ENCODE measurements around the gene SMG1. TPM values are rescaled to one million over a fixed set of nuclear protein-coding genes. Genes with fewer than 3 reads are reported as not detected.
"Not testable (repeated sequence)": the region's sequence is repeated elsewhere in the genome, so short reads cannot be mapped to it uniquely, and the experiment has no call there.

Gene SMG1
- total RNA-seq, 4 donors from 2014 or later = 65.2 to 88.9 (median 69.1) TPM

DNA sequence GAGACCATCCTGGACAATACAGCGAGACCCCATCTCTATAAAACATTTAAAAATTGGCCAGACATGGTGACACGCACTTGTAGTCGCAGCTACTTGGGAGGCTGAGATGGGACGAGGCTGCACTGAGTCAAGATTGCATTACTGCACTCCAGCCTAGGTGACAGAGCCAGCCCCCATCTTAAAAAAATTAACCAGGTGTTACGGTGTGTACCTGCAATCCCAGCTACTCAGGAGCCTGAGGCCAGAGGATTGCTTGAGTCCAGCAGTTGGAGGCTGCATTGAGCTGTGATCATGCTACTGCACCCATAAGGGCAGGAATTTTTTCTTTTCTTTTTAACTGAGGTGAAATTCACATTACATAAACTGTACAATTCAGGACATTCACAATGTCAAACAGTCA is 40.6 kb upstream of the SMG1 start:
- Histone ChIP-seq H3K36me3 (no peaks in the 10 kb centered on the region), H3K27me3 (no peaks in the 10 kb centered on the region), H3K4me3 (no peak overlapping the region), H3K9me3 (no peaks in the 10 kb centered on the region), H3K4me1 (peaks cover 1 to 15% (median 9%) of the 10 kb centered on the region in 4 donors), H3K27ac (replicated peaks in 1 of 4) (no peak overlapping the region)
- DNase-seq (ENCODE audit: extremely low spot score) = no peak
- 92% methylated on average over 2 of the region's 5 CpGs for WGBS
- no peak for TF ChIP-seq POLR2AphosphoS5 (IDR thresholded peaks at IDR 0.05)
- no peak for TF ChIP-seq POLR2A (IDR thresholded peaks at IDR 0.05; ENCODE audit: low read depth)
- TF ChIP-seq, protein P1, sequence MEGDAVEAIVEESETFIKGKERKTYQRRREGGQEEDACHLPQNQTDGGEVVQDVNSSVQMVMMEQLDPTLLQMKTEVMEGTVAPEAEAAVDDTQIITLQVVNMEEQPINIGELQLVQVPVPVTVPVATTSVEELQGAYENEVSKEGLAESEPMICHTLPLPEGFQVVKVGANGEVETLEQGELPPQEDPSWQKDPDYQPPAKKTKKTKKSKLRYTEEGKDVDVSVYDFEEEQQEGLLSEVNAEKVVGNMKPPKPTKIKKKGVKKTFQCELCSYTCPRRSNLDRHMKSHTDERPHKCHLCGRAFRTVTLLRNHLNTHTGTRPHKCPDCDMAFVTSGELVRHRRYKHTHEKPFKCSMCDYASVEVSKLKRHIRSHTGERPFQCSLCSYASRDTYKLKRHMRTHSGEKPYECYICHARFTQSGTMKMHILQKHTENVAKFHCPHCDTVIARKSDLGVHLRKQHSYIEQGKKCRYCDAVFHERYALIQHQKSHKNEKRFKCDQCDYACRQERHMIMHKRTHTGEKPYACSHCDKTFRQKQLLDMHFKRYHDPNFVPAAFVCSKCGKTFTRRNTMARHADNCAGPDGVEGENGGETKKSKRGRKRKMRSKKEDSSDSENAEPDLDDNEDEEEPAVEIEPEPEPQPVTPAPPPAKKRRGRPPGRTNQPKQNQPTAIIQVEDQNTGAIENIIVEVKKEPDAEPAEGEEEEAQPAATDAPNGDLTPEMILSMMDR (IDR thresholded peaks at IDR 0.05) = no peak
- TF ChIP-seq EP300 (IDR thresholded peaks at IDR 0.05) = no peak
- intact Hi-C loops (cut with DNase I) = loop anchor here (5.0 kb wide), 1 partner anchor 34 kb away; no protein-coding TSS in a partner anchor

DNA sequence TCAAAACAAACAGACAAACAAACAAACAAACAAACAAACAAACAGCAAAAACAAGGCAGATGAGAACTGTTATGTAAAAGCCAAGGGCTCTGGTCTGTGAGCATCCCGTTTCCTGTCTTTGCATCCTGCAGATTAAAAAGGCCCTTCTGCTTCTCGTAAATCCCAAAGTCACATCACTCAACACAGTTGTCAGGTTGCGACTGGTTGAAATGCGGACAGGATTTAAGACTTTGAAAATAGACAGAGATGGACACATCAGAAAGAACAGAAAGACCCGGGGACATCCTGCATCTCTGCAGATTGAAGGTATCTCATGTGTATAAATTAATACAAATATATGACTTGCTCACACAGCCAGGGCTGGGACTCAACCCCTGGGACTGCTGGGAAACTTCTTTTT is 39.3 kb upstream of the SMG1 start:
- no peaks in the 10 kb centered on the region for H3K36me3 ChIP-seq
- H3K27me3 ChIP-seq = no peaks in the 10 kb centered on the region
- 58% methylated on average over 5 of the region's 5 CpGs for WGBS
- no peak for DNase-seq (ENCODE audit: extremely low spot score)
- TF ChIP-seq EP300 (IDR thresholded peaks at IDR 0.05) = no peak
- TF ChIP-seq POLR2A (IDR thresholded peaks at IDR 0.05; ENCODE audit: low read depth) = no peak
- no peak for TF ChIP-seq POLR2AphosphoS5 (IDR thresholded peaks at IDR 0.05)
- TF ChIP-seq, protein P1 (IDR thresholded peaks at IDR 0.05) = no peak
- H3K4me3 ChIP-seq = no peak overlapping the region
- H3K27ac ChIP-seq (replicated peaks in 1 of 4) = no peak overlapping the region
- peaks cover 5 to 19% (median 13%) of the 10 kb centered on the region in 4 donors for H3K4me1 ChIP-seq
- intact Hi-C loops (cut with DNase I) = loop anchor here (5.0 kb wide), 1 partner anchor 33 kb away; no protein-coding TSS in a partner anchor
- no peaks in the 10 kb centered on the region for H3K9me3 ChIP-seq

DNA sequence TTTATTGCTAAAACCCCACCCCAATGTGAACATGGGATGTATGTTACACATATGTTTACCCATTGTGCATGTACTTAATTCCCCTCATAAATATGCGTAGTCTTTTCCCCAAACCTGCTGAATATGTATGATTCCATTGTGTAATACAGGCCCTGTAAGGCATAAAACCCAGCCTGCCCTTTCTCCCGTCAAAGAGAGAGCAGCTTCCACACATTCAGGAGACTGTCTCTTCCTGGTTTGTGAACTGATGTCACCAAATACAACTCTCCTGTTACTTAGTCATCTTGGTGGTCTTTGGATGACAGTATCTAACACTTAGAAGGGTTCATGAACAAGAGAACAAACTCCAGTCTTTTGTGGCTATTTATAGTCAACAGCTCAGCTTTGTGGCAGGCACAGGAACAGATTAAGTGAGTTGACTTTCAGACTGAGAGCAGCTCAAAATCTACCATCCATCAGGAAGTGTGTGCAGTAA is 32.9 kb upstream of the SMG1 start:
- Histone ChIP-seq H3K27me3 (no peaks in the 10 kb centered on the region), H3K36me3 (no peaks in the 10 kb centered on the region), H3K4me3 (no peak overlapping the region), H3K4me1 (peaks cover 4 to 11% (median 9%) of the 10 kb centered on the region in 4 donors), H3K9me3 (no peaks in the 10 kb centered on the region), H3K27ac (replicated peaks in 1 of 4) (no peak overlapping the region)
- DNase-seq (ENCODE audit: extremely low spot score) = no peak
- TF ChIP-seq POLR2A (IDR thresholded peaks at IDR 0.05; ENCODE audit: low read depth) (no peak), POLR2AphosphoS5 (IDR thresholded peaks at IDR 0.05) (no peak), EP300 (IDR thresholded peaks at IDR 0.05) (no peak)
- TF ChIP-seq, protein P1 (IDR thresholded peaks at IDR 0.05) = no peak
- intact Hi-C loops (cut with DNase I) = no loop called here
- 66% methylated on average over 2 of the region's 2 CpGs for WGBS

DNA sequence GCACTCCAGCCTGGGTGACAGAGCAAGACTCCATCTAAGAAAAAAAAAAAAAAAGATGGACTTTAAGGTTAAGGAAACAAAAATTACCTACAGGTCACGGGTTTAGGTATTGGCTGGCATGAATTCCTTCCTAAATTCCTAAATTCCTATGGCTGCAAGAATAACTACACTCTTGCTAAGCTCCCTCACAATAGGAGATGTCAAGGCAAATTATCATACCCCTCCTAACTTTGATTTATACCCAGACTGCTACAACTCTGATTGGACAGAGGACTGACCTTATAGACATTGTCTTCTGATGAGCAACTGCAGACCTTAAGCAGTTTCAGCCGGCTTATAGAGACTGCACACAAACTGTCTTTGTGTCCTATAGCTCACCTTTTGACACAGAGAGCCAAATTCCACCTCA is 32.4 kb upstream of the SMG1 start:
- Histone ChIP-seq H3K4me1 (peaks cover 4 to 11% (median 9%) of the 10 kb centered on the region in 4 donors), H3K4me3 (no peak overlapping the region), H3K27me3 (no peaks in the 10 kb centered on the region), H3K36me3 (no peaks in the 10 kb centered on the region), H3K9me3 (no peaks in the 10 kb centered on the region), H3K27ac (replicated peaks in 1 of 4) (no peak overlapping the region)
- intact Hi-C loops (cut with DNase I) = no loop called here
- DNase-seq (ENCODE audit: extremely low spot score) = no peak
- WGBS = 77% methylated on average over 2 of the region's 2 CpGs
- TF ChIP-seq EP300 (IDR thresholded peaks at IDR 0.05) (no peak), POLR2AphosphoS5 (IDR thresholded peaks at IDR 0.05) (no peak), POLR2A (IDR thresholded peaks at IDR 0.05; ENCODE audit: low read depth) (no peak)
- TF ChIP-seq, protein P1 (IDR thresholded peaks at IDR 0.05) = no peak

DNA sequence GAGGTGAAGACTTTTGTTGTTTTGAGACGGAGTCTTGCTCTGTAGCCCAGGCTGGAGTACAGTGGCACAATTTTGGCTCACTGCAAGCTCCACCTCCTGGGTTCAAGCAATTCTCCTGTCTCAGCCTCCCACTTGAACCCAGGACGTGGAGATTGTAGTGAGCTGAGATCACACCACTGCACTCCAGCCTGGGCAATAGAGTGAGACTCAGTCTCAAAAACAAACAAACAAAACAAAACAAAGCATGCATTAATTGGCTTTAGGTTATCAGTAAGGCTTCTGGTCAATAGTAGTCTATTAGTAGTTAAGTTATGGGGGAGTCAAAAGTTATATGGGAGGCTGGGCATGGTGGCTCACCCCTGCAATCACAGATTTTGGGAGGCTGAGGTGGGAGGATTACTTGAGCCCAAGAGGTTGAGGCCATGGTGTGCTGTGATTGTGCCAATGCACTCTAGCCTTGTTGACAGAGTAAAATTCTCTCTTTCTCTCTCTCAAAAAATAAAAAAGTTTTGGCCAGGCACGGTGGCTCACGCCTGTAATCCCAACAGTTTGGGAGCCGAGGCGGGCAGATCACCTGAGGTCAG is 30.5 kb upstream of the SMG1 start:
- DNase-seq (ENCODE audit: extremely low spot score); H3K4me3 ChIP-seq; H3K9me3 ChIP-seq; H3K36me3 ChIP-seq; H3K27me3 ChIP-seq; intact Hi-C loops (cut with DNase I); H3K27ac ChIP-seq (replicated peaks in 1 of 4); H3K4me1 ChIP-seq: not testable (repeated sequence)
- 72% methylated on average over 6 of the region's 6 CpGs for WGBS

DNA sequence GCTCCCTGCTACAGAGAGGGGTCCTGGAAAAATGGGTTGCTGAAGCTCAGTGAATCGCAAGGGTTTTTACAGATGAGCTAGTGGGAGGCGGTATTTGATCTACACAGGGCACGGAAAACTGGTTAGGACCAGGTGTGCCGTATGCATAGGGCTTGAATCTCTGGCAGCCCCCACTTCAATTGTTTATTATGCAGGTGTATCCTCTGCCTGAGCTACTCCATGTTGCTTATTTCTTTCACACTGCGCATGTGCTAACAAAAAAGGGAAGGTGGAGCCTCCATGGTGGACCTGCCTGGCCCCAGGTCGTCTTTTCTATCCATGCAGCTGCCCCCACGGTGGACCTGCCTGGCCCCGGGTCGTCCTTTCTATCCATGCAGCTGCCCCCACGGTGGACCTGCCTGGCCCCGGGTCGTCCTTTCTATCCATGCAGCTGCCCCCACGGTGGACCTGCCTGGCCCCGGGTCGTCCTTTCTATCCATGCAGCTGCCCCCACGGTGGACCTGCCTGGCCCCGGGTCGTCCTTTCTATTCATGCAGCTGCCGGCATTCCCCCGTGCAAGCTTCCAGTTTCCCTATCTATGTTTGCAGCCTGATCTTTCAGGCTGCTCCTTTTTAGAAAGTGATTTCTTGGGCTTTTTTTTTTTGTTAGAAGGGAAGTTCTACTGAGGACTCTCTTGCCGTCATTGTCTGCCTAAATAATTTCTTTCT is 29.8 kb upstream of the SMG1 start:
- peak overlapping the region in 1 of 4 donors; percentile 14 for H3K4me3 ChIP-seq
- WGBS = 47% methylated on average over 18 of the region's 21 CpGs
- DNase-seq (ENCODE audit: extremely low spot score); H3K27ac ChIP-seq (replicated peaks in 1 of 4); H3K9me3 ChIP-seq; intact Hi-C loops (cut with DNase I); H3K36me3 ChIP-seq; H3K4me1 ChIP-seq; H3K27me3 ChIP-seq: not testable (repeated sequence)
